ENCODE data around the gene TNFSF13. TPM values are rescaled to one million over a fixed set of nuclear protein-coding genes. Genes with fewer than 3 reads are reported as not detected.

Gene TNFSF13
- total and polyA plus RNA-seq, 4 donors: 17.7 to 28.6 (median 26.1) TPM

- intact Hi-C loops (cut with DNase I): no loop called here
- Histone ChIP-seq H3K4me3 (ENCODE audit: low read length in 2 of 2) (peak within 1 kb of the TSS; percentile 70 to 71), H3K4me1 (ENCODE audit: control insufficient read depth in 1 of 2, insufficient read depth in 2 of 2, low read length in 2 of 2) (no peaks in the 10 kb centered on the region)
Measured at GRCh38 chr17:7548585-7549400, 9.8 kb upstream of the TNFSF13 start, which contains the start of gene TNFSF12. TNFSF12 (plus strand) TSS chr17:7549058; CDS start chr17:7549154, 96 bp downstream.

DNA sequence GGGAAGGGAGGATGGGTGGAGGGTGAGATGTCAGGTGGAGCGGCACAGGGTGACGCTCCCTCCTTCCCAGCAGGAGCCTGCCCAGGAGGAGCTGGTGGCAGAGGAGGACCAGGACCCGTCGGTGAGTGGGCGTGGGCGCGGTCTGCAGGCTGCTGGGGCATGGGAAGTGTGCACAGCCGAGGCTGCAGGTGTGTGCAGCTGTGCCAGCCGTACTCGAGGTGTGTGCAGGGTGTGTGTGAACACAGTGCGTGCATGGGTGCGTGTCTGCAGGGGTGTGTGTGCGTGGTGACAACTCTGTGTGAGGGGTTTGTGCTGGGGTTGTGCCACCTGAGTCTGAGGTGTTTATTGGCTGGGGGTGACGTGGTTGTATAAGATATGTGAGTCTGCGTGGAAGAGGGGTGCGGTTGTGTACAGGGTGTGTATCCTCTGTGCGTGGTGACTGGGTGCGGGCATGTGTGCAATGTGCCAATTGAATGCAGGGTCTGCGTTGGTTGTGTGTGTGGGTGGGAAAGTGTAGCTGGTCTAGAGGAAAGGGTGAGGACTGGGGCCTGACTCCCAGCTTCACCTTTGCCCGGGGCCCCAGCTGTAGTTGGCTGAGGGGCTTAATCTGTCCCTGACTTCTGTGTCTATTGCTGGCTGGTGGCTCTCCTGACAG, 9.0 kb upstream of the TNFSF13 start:
- ATAC-seq (ENCODE audit: low FRiP score) (peak; percentile 65), DNase-seq (peak; percentile 58 to 78)
- H3K27me3 ChIP-seq (ENCODE audit: control insufficient read depth in 1 of 2, insufficient read depth in 2 of 2, low read length in 1 of 2): no peaks in the 10 kb centered on the region
- H3K36me3 ChIP-seq (ENCODE audit: control insufficient read depth in 1 of 2, insufficient read depth in 2 of 2, low read length in 1 of 2): no peaks in the 10 kb centered on the region
- H3K4me3 ChIP-seq (ENCODE audit: low read length in 2 of 2): peak overlapping the region; percentile 70 to 71
- peak overlapping the region in 1 of 2 donors; percentile 69 for H3K27ac ChIP-seq (ENCODE audit: low read depth in 1 of 2, low read length in 2 of 2)
- no peaks in the 10 kb centered on the region for H3K9me3 ChIP-seq (ENCODE audit: control insufficient read depth, low read length)
- intact Hi-C loops (cut with DNase I): no loop called here
- 13 to 15% methylated on average over 20 of the region's 20 CpGs for WGBS, 2 donors
- no peaks in the 10 kb centered on the region for H3K4me1 ChIP-seq (ENCODE audit: control insufficient read depth in 1 of 2, insufficient read depth in 2 of 2, low read length in 2 of 2)

More at GRCh38 chr17:7548585-7549400, 9.8 kb upstream of the TNFSF13 start, which contains the start of gene TNFSF12:
- peak; percentile 82 to 91 for DNase-seq
- Histone ChIP-seq H3K27ac (ENCODE audit: low read depth in 1 of 2, low read length in 2 of 2) (peak within 1 kb of the TSS; percentile 58 to 69), H3K9me3 (ENCODE audit: control insufficient read depth, low read length) (no peaks in the 10 kb centered on the region), H3K36me3 (ENCODE audit: control insufficient read depth in 1 of 2, insufficient read depth in 2 of 2, low read length in 1 of 2) (no peaks in the 10 kb centered on the region), H3K27me3 (ENCODE audit: control insufficient read depth in 1 of 2, insufficient read depth in 2 of 2, low read length in 1 of 2) (no peaks in the 10 kb centered on the region)
- 1 to 2% methylated on average over 45 to 65 of the region's 65 CpGs for WGBS, 2 donors
- peak; percentile 86 for ATAC-seq (ENCODE audit: low FRiP score)

DNA sequence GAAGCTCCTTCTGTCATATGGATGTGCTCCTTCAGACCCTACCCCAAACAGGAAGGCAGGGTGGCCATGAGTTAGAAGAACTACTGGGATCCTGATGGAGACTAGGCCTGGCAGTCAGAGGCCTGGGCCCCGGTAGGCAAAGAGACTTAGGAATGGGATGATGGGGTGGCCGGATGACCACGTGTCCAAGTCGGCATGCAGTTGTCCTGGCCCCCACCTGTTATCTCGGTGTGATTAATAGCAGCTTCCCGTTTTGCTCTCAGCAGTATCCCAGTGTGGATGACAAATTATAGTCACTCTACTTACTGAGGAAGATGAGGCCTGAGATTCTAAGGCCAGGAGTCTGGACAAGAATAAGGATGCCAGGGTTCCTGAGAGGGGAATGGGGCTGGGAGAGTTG, 8.2 kb upstream of the TNFSF13 start:
- WGBS, 2 donors: 66 to 72% methylated on average over 6 of the region's 6 CpGs
- Histone ChIP-seq H3K9me3 (ENCODE audit: control insufficient read depth, low read length) (no peaks in the 10 kb centered on the region), H3K4me1 (ENCODE audit: control insufficient read depth in 1 of 2, insufficient read depth in 2 of 2, low read length in 2 of 2) (no peaks in the 10 kb centered on the region), H3K36me3 (ENCODE audit: control insufficient read depth in 1 of 2, insufficient read depth in 2 of 2, low read length in 1 of 2) (no peaks in the 10 kb centered on the region), H3K27me3 (ENCODE audit: control insufficient read depth in 1 of 2, insufficient read depth in 2 of 2, low read length in 1 of 2) (no peaks in the 10 kb centered on the region), H3K27ac (ENCODE audit: low read depth in 1 of 2, low read length in 2 of 2) (peak overlapping the region in 1 of 2 donors; percentile 2), H3K4me3 (ENCODE audit: low read length in 2 of 2) (no peak overlapping the region)
- ATAC-seq (ENCODE audit: low FRiP score) (no peak), DNase-seq (no peak)
- intact Hi-C loops (cut with DNase I): no loop called here

DNA sequence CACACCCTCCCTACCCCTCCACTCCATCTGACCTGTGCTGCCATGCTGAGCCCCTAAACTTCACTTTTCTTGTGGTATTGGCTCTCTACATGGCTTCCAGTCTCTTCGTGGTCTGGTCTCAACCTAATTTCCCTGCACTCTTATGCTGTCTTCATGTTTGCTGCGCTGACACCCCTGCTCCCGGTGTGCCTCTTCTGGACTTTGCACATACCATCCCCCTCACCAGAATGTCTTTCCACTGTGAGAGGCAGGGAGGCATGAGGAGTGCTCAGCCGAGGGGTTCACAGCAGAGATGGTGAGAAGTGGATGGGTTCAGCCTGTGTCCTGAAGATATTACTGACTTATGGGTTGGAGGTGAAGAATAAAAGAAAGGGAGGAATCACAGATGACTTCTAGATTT, 7.2 kb upstream of the TNFSF13 start:
- no peak for DNase-seq
- intact Hi-C loops (cut with DNase I): no loop called here
- H3K27me3 ChIP-seq (ENCODE audit: control insufficient read depth in 1 of 2, insufficient read depth in 2 of 2, low read length in 1 of 2): no peaks in the 10 kb centered on the region
- no peaks in the 10 kb centered on the region for H3K36me3 ChIP-seq (ENCODE audit: control insufficient read depth in 1 of 2, insufficient read depth in 2 of 2, low read length in 1 of 2)
- no peaks in the 10 kb centered on the region for H3K4me1 ChIP-seq (ENCODE audit: control insufficient read depth in 1 of 2, insufficient read depth in 2 of 2, low read length in 2 of 2)
- ATAC-seq (ENCODE audit: low FRiP score): no peak
- 82 to 90% methylated on average over 4 of the region's 4 CpGs for WGBS, 2 donors
- H3K9me3 ChIP-seq (ENCODE audit: control insufficient read depth, low read length): no peaks in the 10 kb centered on the region
- no peak overlapping the region for H3K27ac ChIP-seq (ENCODE audit: low read depth in 1 of 2, low read length in 2 of 2)
- no peak overlapping the region for H3K4me3 ChIP-seq (ENCODE audit: low read length in 2 of 2)

DNA sequence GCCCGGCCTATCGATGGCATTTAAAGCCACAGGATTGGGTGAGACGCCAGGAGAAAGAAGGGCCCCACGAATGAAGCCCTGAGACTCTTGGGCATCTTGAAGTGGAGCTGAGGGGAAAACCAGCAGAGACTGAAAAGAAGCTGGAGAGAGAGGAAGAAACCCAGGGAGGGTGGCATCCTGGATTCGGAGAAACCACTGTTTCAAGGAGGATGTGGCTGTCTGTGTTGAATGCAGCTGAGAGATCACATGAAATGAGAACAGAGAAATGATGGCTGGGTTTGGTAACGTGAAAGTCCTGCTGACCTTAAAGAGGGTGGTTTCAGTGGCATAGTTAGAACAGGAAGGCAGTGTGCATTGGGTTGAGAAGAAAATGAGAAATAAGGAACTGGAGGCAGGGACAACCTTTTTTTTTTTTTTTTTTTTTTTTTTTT, 5.9 kb upstream of the TNFSF13 start:
- no peak overlapping the region for H3K27ac ChIP-seq (ENCODE audit: low read depth in 1 of 2, low read length in 2 of 2)
- intact Hi-C loops (cut with DNase I): no loop called here
- ATAC-seq (ENCODE audit: low FRiP score) (no peak), DNase-seq (no peak)
- H3K4me3 ChIP-seq (ENCODE audit: low read length in 2 of 2): no peak overlapping the region
- H3K36me3 ChIP-seq (ENCODE audit: control insufficient read depth in 1 of 2, insufficient read depth in 2 of 2, low read length in 1 of 2): no peaks in the 10 kb centered on the region
- no peaks in the 10 kb centered on the region for H3K27me3 ChIP-seq (ENCODE audit: control insufficient read depth in 1 of 2, insufficient read depth in 2 of 2, low read length in 1 of 2)
- H3K9me3 ChIP-seq (ENCODE audit: control insufficient read depth, low read length): no peaks in the 10 kb centered on the region
- 86 to 89% methylated on average over 6 of the region's 6 CpGs for WGBS, 2 donors
- no peaks in the 10 kb centered on the region for H3K4me1 ChIP-seq (ENCODE audit: control insufficient read depth in 1 of 2, insufficient read depth in 2 of 2, low read length in 2 of 2)

- no peaks in the 10 kb centered on the region for H3K4me1 ChIP-seq (ENCODE audit: control insufficient read depth in 1 of 2, insufficient read depth in 2 of 2, low read length in 2 of 2)
- no peaks in the 10 kb centered on the region for H3K27me3 ChIP-seq (ENCODE audit: control insufficient read depth in 1 of 2, insufficient read depth in 2 of 2, low read length in 1 of 2)
- no peaks in the 10 kb centered on the region for H3K9me3 ChIP-seq (ENCODE audit: control insufficient read depth, low read length)
- H3K4me3 ChIP-seq (ENCODE audit: low read length in 2 of 2): no peak overlapping the region
- ATAC-seq (ENCODE audit: low FRiP score): no peak
- intact Hi-C loops (cut with DNase I): no loop called here
- no peak overlapping the region for H3K27ac ChIP-seq (ENCODE audit: low read depth in 1 of 2, low read length in 2 of 2)
- no peaks in the 10 kb centered on the region for H3K36me3 ChIP-seq (ENCODE audit: control insufficient read depth in 1 of 2, insufficient read depth in 2 of 2, low read length in 1 of 2)
- WGBS, 2 donors: 92 to 98% methylated on average over 1 of the region's 1 CpG
- DNase-seq: no peak
Measured at GRCh38 chr17:7553356-7553755, 5.2 kb upstream of the TNFSF13 start.

GRCh38 chr17:7555320-7555948, 3.1 kb upstream of the TNFSF13 start:
- ATAC-seq (ENCODE audit: low FRiP score) (no peak), DNase-seq (no peak)
- Histone ChIP-seq H3K4me1 (ENCODE audit: control insufficient read depth in 1 of 2, insufficient read depth in 2 of 2, low read length in 2 of 2) (no peaks in the 10 kb centered on the region), H3K36me3 (ENCODE audit: control insufficient read depth in 1 of 2, insufficient read depth in 2 of 2, low read length in 1 of 2) (no peaks in the 10 kb centered on the region), H3K27me3 (ENCODE audit: control insufficient read depth in 1 of 2, insufficient read depth in 2 of 2, low read length in 1 of 2) (no peaks in the 10 kb centered on the region), H3K27ac (ENCODE audit: low read depth in 1 of 2, low read length in 2 of 2) (no peak overlapping the region), H3K9me3 (ENCODE audit: control insufficient read depth, low read length) (no peaks in the 10 kb centered on the region), H3K4me3 (ENCODE audit: low read length in 2 of 2) (no peak overlapping the region)
- intact Hi-C loops (cut with DNase I): loop anchor here in 1 of 2 donors (5.0 kb wide), 1 partner anchor 203 kb away; the partner anchor contains the start of gene KCTD11
- 59 to 66% methylated on average over 10 of the region's 10 CpGs for WGBS, 2 donors

DNA sequence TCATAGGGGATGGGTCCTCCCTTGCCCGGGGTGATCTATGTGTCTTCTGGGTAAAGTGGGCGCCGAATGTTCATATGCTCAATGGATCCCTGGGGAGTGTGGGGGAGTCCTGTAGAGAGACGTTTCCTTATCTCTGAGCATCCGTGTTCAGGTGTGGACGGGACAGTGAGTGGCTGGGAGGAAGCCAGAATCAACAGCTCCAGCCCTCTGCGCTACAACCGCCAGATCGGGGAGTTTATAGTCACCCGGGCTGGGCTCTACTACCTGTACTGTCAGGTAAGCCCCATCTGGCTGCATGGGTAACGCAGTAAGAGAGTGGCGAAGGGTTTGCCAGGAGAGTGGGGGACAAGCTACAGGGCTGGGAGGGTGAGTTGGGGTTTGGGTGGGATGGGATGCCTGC, 1.9 kb upstream of the TNFSF13 start:
- no peak for DNase-seq
- ATAC-seq (ENCODE audit: low FRiP score): no peak
- no peak overlapping the region for H3K4me3 ChIP-seq (ENCODE audit: low read length in 2 of 2)
- intact Hi-C loops (cut with DNase I): loop anchor here in 1 of 2 donors (5.0 kb wide), 1 partner anchor 204 kb away; the partner anchor contains the start of gene KCTD11
- H3K36me3 ChIP-seq (ENCODE audit: control insufficient read depth in 1 of 2, insufficient read depth in 2 of 2, low read length in 1 of 2): no peaks in the 10 kb centered on the region
- 85 to 86% methylated on average over 12 of the region's 12 CpGs for WGBS, 2 donors
- H3K4me1 ChIP-seq (ENCODE audit: control insufficient read depth in 1 of 2, insufficient read depth in 2 of 2, low read length in 2 of 2): no peaks in the 10 kb centered on the region
- no peaks in the 10 kb centered on the region for H3K27me3 ChIP-seq (ENCODE audit: control insufficient read depth in 1 of 2, insufficient read depth in 2 of 2, low read length in 1 of 2)
- no peaks in the 10 kb centered on the region for H3K9me3 ChIP-seq (ENCODE audit: control insufficient read depth, low read length)
- no peak overlapping the region for H3K27ac ChIP-seq (ENCODE audit: low read depth in 1 of 2, low read length in 2 of 2)
